A673 (cell line): Measurements from ENCODE around the gene GCNT3. TPM values are rescaled to one million over a fixed set of nuclear protein-coding genes. Genes with fewer than 3 reads are reported as not detected.

Source experiments
- BruUV-seq: library from RNA; stranded (reverse); fragments of 400-500 nt; replicated peaks from 2 replicates; lab custom pipeline; 2021; lab: Mats Ljungman, UMichigan
- CTCF ChIA-PET: fragments of 300-600 bp; sonication (Branson Sonifier 250); formaldehyde crosslinking; loops from one replicate; lab custom pipeline; 2022; ENCODE audit warnings: antibody characterized with exemption; lab: Charles Lee
- POLR2A ChIA-PET: fragments of 300-600 bp; sonication (Branson Sonifier 250); formaldehyde crosslinking; loops from one replicate; lab custom pipeline; 2022; ENCODE audit warnings: antibody characterized with exemption; ENCODE audit not compliant: low non-redundant PET; lab: Charles Lee
- DNase-seq: peaks from one replicate; pipeline ENCODE4 v3.0.0-alpha.2; 2015; ENCODE audit warnings: low spot score
- H3K27ac ChIP-seq: fragments of 200-600 bp; sonication (generic); 2 replicates; pipeline ENCODE4 v1.5.1; 2016; ENCODE audit warnings: mixed run types, low read depth, mild to moderate bottlenecking, mixed read lengths, antibody characterized with exemption, low read length; ENCODE audit not compliant: poor library complexity, severe bottlenecking
- H3K27me3 ChIP-seq: fragments of 200-600 bp; sonication (generic); replicated peaks from 2 replicates; pipeline ENCODE4 v1.6.1; 2017; ENCODE audit warnings: mixed run types, low read depth, mild to moderate bottlenecking, mixed read lengths, antibody characterized with exemption, low read length; ENCODE audit not compliant: insufficient read depth, poor library complexity
- H3K36me3 ChIP-seq: fragments of 200-600 bp; sonication (generic); 2 replicates; pipeline ENCODE4 v1.6.1; 2016; ENCODE audit warnings: mixed run types, mild to moderate bottlenecking, mixed read lengths, antibody characterized with exemption, low read length; ENCODE audit not compliant: insufficient read depth, poor library complexity, severe bottlenecking
- H3K4me1 ChIP-seq: fragments of 200-600 bp; sonication (generic); 2 replicates; pipeline ENCODE4 v1.6.1; 2017; ENCODE audit warnings: mixed run types, mild to moderate bottlenecking, mixed read lengths, antibody characterized with exemption, low read length; ENCODE audit not compliant: insufficient read depth, poor library complexity, severe bottlenecking
- H3K4me3 ChIP-seq: fragments of 200-600 bp; sonication (generic); 2 replicates; pipeline ENCODE4 v1.5.1; 2016; ENCODE audit warnings: low read depth, mixed run types, mild to moderate bottlenecking, mixed read lengths, low read length; ENCODE audit not compliant: poor library complexity, severe bottlenecking
- H3K9me3 ChIP-seq: fragments of 200-600 bp; sonication (generic); 2 replicates; pipeline ENCODE4 v1.6.1; 2016; ENCODE audit warnings: mixed run types, low read depth, mild to moderate bottlenecking, mixed read lengths, antibody characterized with exemption, low read length; ENCODE audit not compliant: poor library complexity, severe bottlenecking
- EZH2 ChIP-seq: fragments of 200-600 bp; sonication (generic); IDR thresholded peaks from 2 replicates; pipeline ENCODE4 v1.6.1; 2017; ENCODE audit warnings: borderline replicate concordance, low read depth, mild to moderate bottlenecking, mixed read lengths, antibody characterized with exemption, low read length; ENCODE audit not compliant: poor library complexity, severe bottlenecking
- intact Hi-C: fragments of 100-400 bp; cut with micrococcal nuclease; formaldehyde crosslinking; loops from one replicate; pipeline ENCODE4 v1.10.0; 2022; ENCODE audit not compliant: unreplicated experiment
- total RNA-seq: library from RNA; stranded (reverse); gene quantifications from 2 replicates; pipeline ENCODE4 v1.2.3, GENCODE V29; 2021
- TF ChIP-seq, protein P1 (sequence below): fragments of 300-800, 200-600 bp; sonication (generic); conservative IDR thresholded peaks from 2 replicates; pipeline ENCODE4 v1.5.1; 2017; ENCODE audit warnings: low read depth, mild to moderate bottlenecking, antibody characterized with exemption, low read length, moderate library complexity, mixed read lengths

Gene GCNT3
- total RNA-seq, 1 experiment from 2014 or later: not detected

DNA sequence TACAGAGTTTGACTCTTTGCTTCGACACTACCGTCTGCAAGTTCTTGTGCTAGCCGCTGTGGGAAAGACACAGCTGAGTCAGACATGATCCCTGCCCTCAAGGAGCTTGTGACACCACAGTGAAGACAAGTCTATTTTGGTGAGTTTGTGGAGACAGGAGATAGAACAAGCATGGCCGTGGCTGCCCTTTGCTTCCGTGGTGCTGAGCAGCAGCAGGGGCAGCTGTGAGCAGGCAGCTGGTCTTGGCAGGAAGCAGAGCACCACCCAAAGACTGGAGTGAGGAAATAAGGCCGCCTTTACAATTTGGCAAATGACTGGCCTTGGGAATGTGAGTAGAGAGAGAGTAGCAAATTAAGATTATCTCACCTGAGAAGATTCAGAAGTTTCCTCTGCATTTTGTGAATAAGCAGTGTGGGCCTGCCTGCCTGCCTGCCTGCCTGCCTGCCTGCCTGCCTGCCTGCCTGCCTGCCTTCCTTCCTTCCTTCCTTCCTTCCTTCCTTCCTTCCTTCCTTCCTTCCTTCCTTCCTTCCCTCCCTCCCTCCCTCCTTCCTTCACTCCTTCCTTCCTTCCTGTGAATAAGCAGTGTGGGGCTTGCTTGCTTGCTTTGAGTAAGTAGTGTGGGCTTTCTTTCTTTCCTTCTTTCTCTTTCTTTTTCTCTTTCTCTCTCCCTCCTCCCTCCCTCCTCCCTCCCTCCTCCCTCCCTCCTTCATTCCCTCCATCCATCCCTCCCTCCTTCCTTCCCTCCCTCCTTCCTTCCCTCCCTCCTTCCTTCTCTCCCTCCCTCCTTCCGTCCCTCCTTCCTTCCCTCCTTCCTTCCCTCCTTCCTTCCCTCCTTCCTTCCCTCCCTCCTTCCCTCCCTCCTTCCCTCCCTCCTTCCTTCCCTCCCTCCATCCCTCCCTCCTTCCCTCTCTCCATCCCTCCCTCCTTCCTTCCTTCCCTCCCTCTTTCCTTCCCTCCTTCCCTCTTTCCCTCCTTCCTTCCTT, 1.6 kb upstream of the GCNT3 start:
- DNase-seq: no peak
- POLR2A ChIA-PET: no interaction called here

GRCh38 chr15:59614153-59614552, 2.6 kb downstream of the GCNT3 start:
- intact Hi-C loops: no loop called here
- ChIA-PET POLR2A (no interaction called here), CTCF (no interaction called here)
- Histone ChIP-seq H3K4me1 (no peaks in the 10 kb centered on the region), H3K27me3 (peaks cover 28% of the 10 kb centered on the region), H3K36me3 (no peaks in the 10 kb centered on the region), H3K4me3 (no peak overlapping the region), H3K9me3 (no peaks in the 10 kb centered on the region), H3K27ac (no peak overlapping the region)
- no TSS peak for BruUV-seq
- TF ChIP-seq, protein P1, sequence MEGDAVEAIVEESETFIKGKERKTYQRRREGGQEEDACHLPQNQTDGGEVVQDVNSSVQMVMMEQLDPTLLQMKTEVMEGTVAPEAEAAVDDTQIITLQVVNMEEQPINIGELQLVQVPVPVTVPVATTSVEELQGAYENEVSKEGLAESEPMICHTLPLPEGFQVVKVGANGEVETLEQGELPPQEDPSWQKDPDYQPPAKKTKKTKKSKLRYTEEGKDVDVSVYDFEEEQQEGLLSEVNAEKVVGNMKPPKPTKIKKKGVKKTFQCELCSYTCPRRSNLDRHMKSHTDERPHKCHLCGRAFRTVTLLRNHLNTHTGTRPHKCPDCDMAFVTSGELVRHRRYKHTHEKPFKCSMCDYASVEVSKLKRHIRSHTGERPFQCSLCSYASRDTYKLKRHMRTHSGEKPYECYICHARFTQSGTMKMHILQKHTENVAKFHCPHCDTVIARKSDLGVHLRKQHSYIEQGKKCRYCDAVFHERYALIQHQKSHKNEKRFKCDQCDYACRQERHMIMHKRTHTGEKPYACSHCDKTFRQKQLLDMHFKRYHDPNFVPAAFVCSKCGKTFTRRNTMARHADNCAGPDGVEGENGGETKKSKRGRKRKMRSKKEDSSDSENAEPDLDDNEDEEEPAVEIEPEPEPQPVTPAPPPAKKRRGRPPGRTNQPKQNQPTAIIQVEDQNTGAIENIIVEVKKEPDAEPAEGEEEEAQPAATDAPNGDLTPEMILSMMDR: no peak
- no peak for TF ChIP-seq EZH2
- DNase-seq: no peak

More for the DNA sequence above, 1.6 kb upstream of the GCNT3 start:
- intact Hi-C loops: no loop called here
- Histone ChIP-seq H3K36me3 (no peaks in the 10 kb centered on the region), H3K9me3 (no peaks in the 10 kb centered on the region), H3K4me1 (no peaks in the 10 kb centered on the region), H3K4me3 (no peak overlapping the region), H3K27ac (no peak overlapping the region), H3K27me3 (no peaks in the 10 kb centered on the region)
- BruUV-seq: no TSS peak
- CTCF ChIA-PET: no interaction called here
- TF ChIP-seq, protein P1: no peak
- TF ChIP-seq EZH2: no peak

DNA sequence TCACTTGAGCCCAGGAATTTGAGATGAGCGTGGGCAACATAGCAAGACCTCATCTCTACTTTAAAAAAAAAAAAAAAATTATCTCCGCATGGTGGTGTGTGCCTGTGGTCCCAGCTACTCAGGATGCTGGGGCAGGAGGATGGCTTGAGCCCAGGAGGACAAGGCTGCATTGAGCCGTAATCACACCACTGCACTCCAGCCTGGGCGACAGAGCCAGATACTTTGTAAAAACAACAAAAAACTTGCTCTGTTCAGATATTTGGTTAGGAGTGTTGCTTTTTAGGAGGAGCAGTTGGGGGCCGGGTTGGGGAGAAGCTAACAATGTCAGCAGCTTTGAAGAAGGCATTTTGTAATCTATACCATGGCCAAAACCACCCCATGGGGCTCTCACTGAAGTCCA, 4.1 kb downstream of the GCNT3 start:
- H3K36me3 ChIP-seq: no peaks in the 10 kb centered on the region
- no peaks in the 10 kb centered on the region for H3K4me1 ChIP-seq
- TF ChIP-seq, protein P1: no peak
- TF ChIP-seq EZH2: no peak
- ChIA-PET CTCF (no interaction called here), POLR2A (no interaction called here)
- peaks cover 34% of the 10 kb centered on the region for H3K27me3 ChIP-seq
- no peak overlapping the region for H3K4me3 ChIP-seq
- BruUV-seq: no TSS peak
- intact Hi-C loops: no loop called here
- no peak overlapping the region for H3K27ac ChIP-seq
- no peaks in the 10 kb centered on the region for H3K9me3 ChIP-seq
- DNase-seq: no peak
